Measurements from ENCODE around the gene GMPR2.

- TF ChIP-seq CTCF (conservative IDR thresholded peaks at IDR 0.05; ENCODE audit: low read depth, low read length), result no peak
- TF ChIP-seq POLR2A (IDR thresholded peaks at IDR 0.05; ENCODE audit: low read depth, low read length), result peak; percentile 17; the same call in 1 of the 2 replicates
- no peak for TF ChIP-seq ELK1 (IDR thresholded peaks at IDR 0.05; ENCODE audit: borderline replicate concordance, low read depth, low read length)
- no peak for TF ChIP-seq SMC3 (IDR thresholded peaks at IDR 0.05; ENCODE audit: low read depth, low read length)
- no peak for TF ChIP-seq CHD1 (IDR thresholded peaks at IDR 0.05; ENCODE audit: low read depth, low read length)
- no peak for TF ChIP-seq RCOR1 (IDR thresholded peaks at IDR 0.05; ENCODE audit: insufficient replicate concordance, low read length)
- TF ChIP-seq USF2 (IDR thresholded peaks at IDR 0.05; ENCODE audit: low read depth, low read length), result no peak
- TF ChIP-seq NFE2L2 (IDR thresholded peaks at IDR 0.05; ENCODE audit: low read depth, low read length), result no peak
- peak; percentile 9; the same call in 1 of the 2 replicates for TF ChIP-seq MXI1 (IDR thresholded peaks at IDR 0.05; ENCODE audit: borderline replicate concordance, low read depth, low read length)
- TF ChIP-seq RFX5 (IDR thresholded peaks at IDR 0.05; ENCODE audit: low read depth, low read length), result no peak
- peak; percentile 92 for TF ChIP-seq CEBPB (IDR thresholded peaks at IDR 0.05; ENCODE audit: low read depth, low read length)
- no peak for TF ChIP-seq RAD21 (IDR thresholded peaks at IDR 0.05; ENCODE audit: low read length)
- TF ChIP-seq FOS (IDR thresholded peaks at IDR 0.05; ENCODE audit: low read depth, low read length), result no peak
- TF ChIP-seq MAZ (IDR thresholded peaks at IDR 0.05; ENCODE audit: borderline replicate concordance, low read depth, low read length), result peak; percentile 54; the same call in 1 of the 2 replicates
Measured at GRCh38 chr14:24232121-24232644, 546 bp upstream of the GMPR2 start, which contains the start of gene NEDD8.

Measured in IMR-90 (cell line).